Colonic mucosa (tissue), 4 donors: ENCODE data around the gene AMDHD1. TPM values are rescaled to one million over a fixed set of nuclear protein-coding genes. Genes with fewer than 3 reads are reported as not detected.

Experiments
- DNase-seq: peaks from one replicate; pipeline ENCODE4 v3.0.0-alpha.2; 2020
- H3K27ac ChIP-seq: fragments of 200-600 bp; one replicate; pipeline ENCODE4 v1.8.0; 2021
- H3K27me3 ChIP-seq: fragments of 200-600 bp; one replicate; pipeline ENCODE4 v1.8.0; 2021
- H3K36me3 ChIP-seq: fragments of 200-600 bp; one replicate; pipeline ENCODE4 v1.8.0; 2021
- H3K4me1 ChIP-seq: fragments of 200-600 bp; one replicate; pipeline ENCODE4 v1.8.0; 2021; ENCODE audit warnings: mild to moderate bottlenecking
- H3K4me3 ChIP-seq: fragments of 200-600 bp; one replicate; pipeline ENCODE4 v1.8.0; 2021
- H3K9ac ChIP-seq, 2 donors: one replicate each; pipeline ENCODE4 v1.7.0; 2013; ENCODE audit warnings: control low read depth in 2 of 2, low read depth in 2 of 2, low read length in 2 of 2
- H3K9me3 ChIP-seq: fragments of 200-600 bp; one replicate; pipeline ENCODE4 v1.8.0; 2021
- intact Hi-C: fragments of 100-400 bp; cut with DNase I; formaldehyde crosslinking; loops from one replicate; pipeline ENCODE4 v1.14.1; 2022
- total RNA-seq, 2 donors: library from RNA; stranded (reverse); fragmentation: NEBNext Ultra II Directional in 1 of 2; extraction: Animal tissue kit (Norgen Biotek cat#: 25700) in 1 of 2; gene quantifications; one replicate each; pipeline ENCODE4 v1.2.1, GENCODE V29; 2021
- TF ChIP-seq, protein P1 (sequence below): fragments of 200-600 bp; IDR thresholded peaks from one replicate; pipeline ENCODE4 v1.8.0; 2022; ENCODE audit warnings: antibody characterized with exemption, mild to moderate bottlenecking
- donor health status: healthy.
- donor health status: DM: no; HTN: no; CAD: no.
- donor health status: DM: no; HTN: no; CAD: no.

Gene AMDHD1
- total RNA-seq, 2 donors from 2014 or later = 0.48 TPM; not detected in 1

DNA sequence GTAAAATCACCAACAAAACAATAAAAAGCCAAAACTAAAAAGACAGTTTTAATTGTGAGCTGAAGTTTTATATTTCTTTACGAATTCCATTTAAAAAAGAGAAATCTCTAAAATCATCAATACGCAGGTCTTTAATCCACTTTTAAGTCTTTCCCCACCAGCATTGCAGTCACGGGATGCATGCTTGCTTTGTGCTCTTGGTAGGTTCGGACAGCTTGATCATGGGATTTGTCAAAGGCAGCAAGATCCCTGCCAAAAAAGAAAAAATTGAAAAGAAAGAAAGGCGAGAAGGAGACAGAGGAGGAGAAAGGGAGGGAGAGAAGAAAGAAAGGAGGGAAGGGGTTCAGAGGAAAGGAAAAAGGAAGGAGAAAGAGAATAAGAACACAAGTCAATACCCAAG, 57.7 kb downstream of the AMDHD1 start:
- H3K4me1 ChIP-seq = no peaks in the 10 kb centered on the region
- no peaks in the 10 kb centered on the region for H3K27me3 ChIP-seq
- intact Hi-C loops = no loop called here
- H3K36me3 ChIP-seq = no peaks in the 10 kb centered on the region
- H3K27ac ChIP-seq = no peak overlapping the region
- H3K9me3 ChIP-seq = no peaks in the 10 kb centered on the region
- TF ChIP-seq, protein P1, sequence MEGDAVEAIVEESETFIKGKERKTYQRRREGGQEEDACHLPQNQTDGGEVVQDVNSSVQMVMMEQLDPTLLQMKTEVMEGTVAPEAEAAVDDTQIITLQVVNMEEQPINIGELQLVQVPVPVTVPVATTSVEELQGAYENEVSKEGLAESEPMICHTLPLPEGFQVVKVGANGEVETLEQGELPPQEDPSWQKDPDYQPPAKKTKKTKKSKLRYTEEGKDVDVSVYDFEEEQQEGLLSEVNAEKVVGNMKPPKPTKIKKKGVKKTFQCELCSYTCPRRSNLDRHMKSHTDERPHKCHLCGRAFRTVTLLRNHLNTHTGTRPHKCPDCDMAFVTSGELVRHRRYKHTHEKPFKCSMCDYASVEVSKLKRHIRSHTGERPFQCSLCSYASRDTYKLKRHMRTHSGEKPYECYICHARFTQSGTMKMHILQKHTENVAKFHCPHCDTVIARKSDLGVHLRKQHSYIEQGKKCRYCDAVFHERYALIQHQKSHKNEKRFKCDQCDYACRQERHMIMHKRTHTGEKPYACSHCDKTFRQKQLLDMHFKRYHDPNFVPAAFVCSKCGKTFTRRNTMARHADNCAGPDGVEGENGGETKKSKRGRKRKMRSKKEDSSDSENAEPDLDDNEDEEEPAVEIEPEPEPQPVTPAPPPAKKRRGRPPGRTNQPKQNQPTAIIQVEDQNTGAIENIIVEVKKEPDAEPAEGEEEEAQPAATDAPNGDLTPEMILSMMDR = no peak
- no peak for DNase-seq
- no peak overlapping the region for H3K4me3 ChIP-seq
- no peak overlapping the region for H3K9ac ChIP-seq

DNA sequence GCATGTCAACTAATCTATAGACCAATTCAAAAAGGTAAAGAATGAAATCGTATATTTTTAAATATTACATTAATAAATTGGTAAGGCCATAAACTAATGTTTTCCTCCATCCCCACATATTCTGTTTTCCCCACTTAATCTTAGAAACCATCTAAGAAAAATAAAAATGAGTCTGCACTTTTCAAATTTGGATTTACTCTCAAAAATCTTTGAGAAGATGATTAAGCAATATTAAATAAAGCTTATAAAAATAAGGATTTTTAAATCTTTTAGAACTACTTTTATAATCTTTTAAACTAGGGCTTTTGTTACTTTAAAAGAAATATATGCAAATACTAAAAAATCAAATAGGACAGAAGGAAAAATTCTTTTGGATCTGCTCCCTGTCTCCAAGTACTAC, 63.6 kb downstream of the AMDHD1 start:
- TF ChIP-seq, protein P1 = no peak
- Histone ChIP-seq H3K27me3 (no peaks in the 10 kb centered on the region), H3K4me3 (no peak overlapping the region), H3K9me3 (no peaks in the 10 kb centered on the region), H3K9ac (no peak overlapping the region), H3K36me3 (no peaks in the 10 kb centered on the region), H3K27ac (no peak overlapping the region), H3K4me1 (no peaks in the 10 kb centered on the region)
- intact Hi-C loops = no loop called here
- DNase-seq = no peak

DNA sequence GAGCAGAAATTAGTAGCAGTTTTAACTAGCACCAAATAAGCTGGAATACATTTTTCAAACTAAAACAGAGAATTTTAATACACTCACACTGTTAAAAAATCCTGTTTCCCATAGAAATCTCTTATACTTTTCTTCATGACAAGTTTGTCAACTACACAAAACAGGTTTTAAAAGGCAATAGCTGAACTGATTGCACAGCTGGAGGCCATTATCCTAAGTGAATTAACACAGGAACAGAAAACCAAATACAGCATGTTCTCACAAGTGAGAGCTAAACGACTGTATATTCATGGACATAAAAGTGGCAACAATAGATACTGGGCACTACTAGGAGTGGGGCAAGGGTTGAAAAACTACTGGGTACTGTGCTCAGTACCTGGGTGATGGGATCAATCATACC, 64.6 kb downstream of the AMDHD1 start:
- no peak for DNase-seq
- Histone ChIP-seq H3K4me1 (no peaks in the 10 kb centered on the region), H3K4me3 (no peak overlapping the region), H3K36me3 (no peaks in the 10 kb centered on the region), H3K9me3 (no peaks in the 10 kb centered on the region), H3K9ac (no peak overlapping the region), H3K27ac (no peak overlapping the region), H3K27me3 (no peaks in the 10 kb centered on the region)
- TF ChIP-seq, protein P1 = no peak
- intact Hi-C loops = no loop called here

DNA sequence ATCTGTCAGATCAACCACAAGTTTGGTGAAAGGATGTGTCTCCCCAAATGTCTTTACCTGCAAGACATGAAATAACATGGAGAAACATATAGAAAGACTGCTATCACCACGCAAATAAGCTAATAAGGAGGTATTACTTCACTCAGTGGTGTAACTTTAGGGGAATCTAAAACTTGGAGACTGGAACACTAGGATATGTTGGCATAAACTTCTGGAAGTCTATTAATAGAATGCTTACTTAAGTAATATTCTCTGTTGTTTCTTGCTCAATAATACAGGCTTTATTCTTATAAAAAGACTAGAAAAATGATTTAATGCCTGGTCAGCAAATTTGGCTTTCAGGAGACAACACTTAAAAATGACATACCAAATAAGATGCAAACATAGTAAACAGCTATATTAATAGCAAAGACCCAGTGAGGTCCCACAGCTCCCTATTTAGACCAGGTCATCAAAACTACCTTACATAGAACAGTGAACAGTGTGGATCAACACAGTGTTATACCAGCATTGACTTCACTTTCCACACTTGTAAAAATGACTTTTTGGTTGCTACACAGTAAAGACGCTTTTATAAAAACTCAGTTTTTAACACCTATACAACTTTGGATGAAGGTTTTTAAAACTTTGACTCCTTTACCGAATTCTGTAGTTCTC, 71.9 kb downstream of the AMDHD1 start:
- no peaks in the 10 kb centered on the region for H3K36me3 ChIP-seq
- H3K9me3 ChIP-seq = no peaks in the 10 kb centered on the region
- DNase-seq = no peak
- H3K4me1 ChIP-seq = no peaks in the 10 kb centered on the region
- intact Hi-C loops = no loop called here
- no peak overlapping the region for H3K9ac ChIP-seq
- TF ChIP-seq, protein P1 = no peak
- H3K27me3 ChIP-seq = no peaks in the 10 kb centered on the region
- no peak overlapping the region for H3K4me3 ChIP-seq
- H3K27ac ChIP-seq = no peak overlapping the region

DNA sequence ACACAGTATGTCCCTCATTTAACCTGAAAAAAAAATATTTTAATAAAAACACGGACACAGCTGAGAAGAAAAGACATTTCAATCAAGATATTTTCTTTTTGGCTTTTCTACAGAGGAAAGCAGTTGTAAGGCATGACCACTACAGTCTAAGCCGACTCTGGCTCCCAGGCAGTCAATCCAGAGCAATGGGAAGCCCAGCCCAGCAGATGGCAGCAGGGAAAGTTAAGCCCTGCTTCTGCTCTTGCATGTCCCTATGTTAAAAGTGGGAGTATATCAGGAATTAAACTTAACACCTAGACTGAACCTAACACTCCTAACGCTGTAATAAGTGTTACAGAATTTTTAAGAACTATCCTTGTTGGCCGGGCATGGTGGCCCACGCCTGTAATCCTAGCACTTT, 72.5 kb downstream of the AMDHD1 start:
- Histone ChIP-seq H3K27ac (no peak overlapping the region), H3K27me3 (no peaks in the 10 kb centered on the region), H3K4me3 (no peak overlapping the region), H3K36me3 (no peaks in the 10 kb centered on the region), H3K9ac (no peak overlapping the region), H3K9me3 (no peaks in the 10 kb centered on the region), H3K4me1 (no peaks in the 10 kb centered on the region)
- intact Hi-C loops = no loop called here
- peak; percentile 22 for DNase-seq
- TF ChIP-seq, protein P1 = no peak

Other genes with a start within 250 kb of the AMDHD1 start
- gene NTN4, start 152.6 kb upstream of the AMDHD1 start, total RNA-seq = 10 to 100 TPM; 12.4 to 16.8 TPM
- 10 to 100 TPM; 17.9 to 35.4 TPM for gene SNRPF, start 84.4 kb upstream of the AMDHD1 start, total RNA-seq
- not detected for gene CCDC38, start 717 bp upstream of the AMDHD1 start, total RNA-seq
- gene HAL, start 53.0 kb downstream of the AMDHD1 start, total RNA-seq = 1 to 10 TPM in 1 of 2 donors, under 1 TPM in 1; 0.91 to 1.1 TPM
- 10 to 100 TPM; 71.4 to 96.5 TPM for gene LTA4H, start 92.3 kb downstream of the AMDHD1 start, total RNA-seq